GM13977 (cell line): ENCODE results near the gene ALK.

ENCODE experiments used
- DNase-seq: peaks from one replicate; pipeline ENCODE4 v3.0.0; 2012; ENCODE audit warnings: low spot score
- CTCF ChIP-seq: IDR thresholded peaks from 2 replicates; pipeline ENCODE4 v1.5.1; 2012; ENCODE audit warnings: mild to moderate bottlenecking, control low read depth; ENCODE audit not compliant: insufficient read depth; ENCODE audit errors: extremely low read depth, missing control alignments
- in situ Hi-C: fragments of 300-500 bp; cut with MboI; formaldehyde crosslinking; loops from one replicate; pipeline ENCODE4 v1.12.0; 2022; ENCODE audit warnings: low sequenced_read_pairs, low pct_unique_long_range_greater_than_20kb, mixed read lengths, inconsistent platforms; ENCODE audit not compliant: unreplicated experiment

Gene ALK

GRCh38 chr2:29233428-29233827 is 688.0 kb downstream of the ALK start:
- no peak for TF ChIP-seq CTCF
- in situ Hi-C loops, result no loop called here
- DNase-seq, result no peak

GRCh38 chr2:29232041-29232440 is 689.3 kb downstream of the ALK start:
- no peak for TF ChIP-seq CTCF
- in situ Hi-C loops, result no loop called here
- DNase-seq, result no peak

- in situ Hi-C loops, result no loop called here
- no peak for TF ChIP-seq CTCF
- DNase-seq, result no peak
Measured at GRCh38 chr2:29229640-29230039, 691.7 kb downstream of the ALK start.

GRCh38 chr2:29228947-29229346 is 692.4 kb downstream of the ALK start:
- in situ Hi-C loops, result no loop called here
- no peak for DNase-seq
- no peak for TF ChIP-seq CTCF

- in situ Hi-C loops, result no loop called here
- no peak for TF ChIP-seq CTCF
- no peak for DNase-seq
Measured at GRCh38 chr2:29227935-29228675, 693.3 kb downstream of the ALK start.

GRCh38 chr2:29226808-29227207 is 694.6 kb downstream of the ALK start:
- no peak for TF ChIP-seq CTCF
- in situ Hi-C loops, result no loop called here
- DNase-seq, result no peak
